H1 (cell line): ENCODE measurements around the gene UBE2F. TPM values are rescaled to one million over a fixed set of nuclear protein-coding genes. Genes with fewer than 3 reads are reported as not detected.

Experiments
- CTCF ChIA-PET: fragments of 300-600 bp; sonication (Branson Sonifier 250); formaldehyde crosslinking; loops from one replicate; lab custom pipeline; 2021; ENCODE audit not compliant: partially characterized antibody; lab: Charles Lee
- POLR2A ChIA-PET: fragments of 300-600 bp; sonication (Branson Sonifier 250); formaldehyde crosslinking; loops from one replicate; lab custom pipeline; 2021; ENCODE audit warnings: inconsistent platforms; ENCODE audit not compliant: partially characterized antibody; lab: Charles Lee
- DNase-seq, 2 experiments: peaks; one replicate each; pipeline versions ENCODE4 v3.0.0 to v3.0.0-alpha.2; 2010 to 2022; ENCODE audit warnings: low spot score in 2 of 2, low read depth in 1 of 2, mixed read lengths in 1 of 2
- FAIRE-seq: peaks from 2 replicates; lab custom pipeline; 2011; peaks lifted over from hg19 to GRCh38; lab: Jason Lieb, UNC
- H2AFZ ChIP-seq: 2 replicates; pipeline ENCODE4 v1.8.1; 2012; ENCODE audit warnings: low read length, inconsistent platforms
- H2AK5ac ChIP-seq: 2 replicates; pipeline ENCODE4 v1.6.1; 2013; ENCODE audit warnings: low read depth, low read length
- H2BK120ac ChIP-seq: replicated peaks from 2 replicates; pipeline ENCODE3; 2013; ENCODE audit warnings: low read depth, low read length, inconsistent platforms
- H2BK12ac ChIP-seq: 2 replicates; pipeline ENCODE4 v1.6.1; 2013; ENCODE audit warnings: low read depth, low read length
- H2BK15ac ChIP-seq: 2 replicates; pipeline ENCODE4 v1.6.1; 2013; ENCODE audit warnings: low read length
- H2BK20ac ChIP-seq: 2 replicates; pipeline ENCODE4 v1.6.1; 2013; ENCODE audit warnings: low read length
- H2BK5ac ChIP-seq: 2 replicates; pipeline ENCODE4 v1.6.1; 2013; ENCODE audit warnings: low read depth, low read length
- H3K14ac ChIP-seq: 2 replicates; pipeline ENCODE4 v1.6.1; 2013; ENCODE audit warnings: inconsistent platforms; ENCODE audit not compliant: insufficient read length
- H3K18ac ChIP-seq: 2 replicates; pipeline ENCODE4 v1.6.1; 2013; ENCODE audit warnings: low read length; ENCODE audit errors: extremely low read depth
- H3K23ac ChIP-seq: 2 replicates; pipeline ENCODE4 v1.6.1; 2013; ENCODE audit warnings: inconsistent platforms; ENCODE audit not compliant: insufficient read length
- H3K23me2 ChIP-seq: 2 replicates; pipeline ENCODE4 v1.6.1; 2013; ENCODE audit warnings: low read depth, low read length
- H3K27ac ChIP-seq: 2 replicates; pipeline ENCODE4 v1.6.1; 2011; ENCODE audit warnings: low read depth, low read length, inconsistent platforms
- H3K27me3 ChIP-seq, 4 experiments: replicated peaks in 1 of 4; 1 replicate in 1 of 4; 2 replicates in 3 of 4; pipeline versions ENCODE4 v1.6.1 to v1.8.1; 2011 to 2013; ENCODE audit warnings: low read length in 3 of 4, mild to moderate bottlenecking in 3 of 4, inconsistent platforms in 2 of 4, mixed read lengths in 2 of 4, moderate library complexity in 1 of 4; ENCODE audit not compliant: control insufficient read depth in 3 of 4, insufficient read depth in 3 of 4; ENCODE audit errors: extremely low read depth in 1 of 4
- H3K36me3 ChIP-seq, 4 experiments: 2 replicates each; pipeline versions ENCODE4 v1.6.1 to v1.8.1; 2011 to 2013; ENCODE audit warnings: mild to moderate bottlenecking in 4 of 4, low read length in 3 of 4, moderate library complexity in 2 of 4, control low read depth in 1 of 4, inconsistent platforms in 1 of 4; ENCODE audit not compliant: insufficient read depth in 4 of 4, control insufficient read depth in 2 of 4
- H3K4ac ChIP-seq: replicated peaks from 2 replicates; pipeline ENCODE3; 2013; ENCODE audit warnings: low read length, low read depth, mixed read lengths, inconsistent platforms; ENCODE audit not compliant: insufficient read length
- H3K4me1 ChIP-seq, 4 experiments: replicated peaks in 1 of 4; 1 replicate in 1 of 4; 2 replicates in 3 of 4; pipeline versions ENCODE4 v1.6.1 to v1.8.1; 2011 to 2013; ENCODE audit warnings: low read length in 3 of 4, inconsistent platforms in 2 of 4, mixed read lengths in 1 of 4; ENCODE audit not compliant: insufficient read depth in 4 of 4, control insufficient read depth in 3 of 4
- H3K4me2 ChIP-seq, 2 experiments: 2 replicates each; pipeline versions ENCODE4 v1.6.1 to v1.8.1; 2011 to 2013; ENCODE audit warnings: low read depth in 2 of 2, low read length in 2 of 2, control low read depth in 1 of 2, inconsistent platforms in 1 of 2, mild to moderate bottlenecking in 1 of 2; ENCODE audit not compliant: insufficient read depth in 1 of 2
- H3K4me3 ChIP-seq, 4 experiments: fragments of 200-600, 300-600 bp in 1 of 4; sonication (generic), shearing (Covaris generic), sonication (Bioruptor Twin) in 1 of 4; 2 replicates each; pipeline versions ENCODE4 v1.5.1 to v1.8.1; 2011 to 2016; ENCODE audit warnings: low read length in 4 of 4, low read depth in 3 of 4, control low read depth in 2 of 4, inconsistent platforms in 2 of 4, mild to moderate bottlenecking in 2 of 4, mixed read lengths in 1 of 4, moderate library complexity in 1 of 4; ENCODE audit not compliant: insufficient read depth in 2 of 4; ENCODE audit errors: extremely low read depth in 1 of 4
- H3K56ac ChIP-seq: replicated peaks from 2 replicates; pipeline ENCODE3; 2013; ENCODE audit warnings: low read depth, mild to moderate bottlenecking, mixed read lengths, low read length, inconsistent platforms; ENCODE audit not compliant: insufficient read length
- H3K79me1 ChIP-seq: 2 replicates; pipeline ENCODE4 v1.6.1; 2013; ENCODE audit warnings: low read depth, low read length, control low read depth
- H3K79me2 ChIP-seq, 2 experiments: 2 replicates each; pipeline versions ENCODE4 v1.6.1 to v1.8.1; 2012 to 2013; ENCODE audit warnings: low read length in 2 of 2, mild to moderate bottlenecking in 2 of 2, inconsistent platforms in 1 of 2; ENCODE audit not compliant: insufficient read depth in 2 of 2, control insufficient read depth in 1 of 2
- H3K9ac ChIP-seq, 4 experiments: replicated peaks in 1 of 4; 1 replicate in 1 of 4; 2 replicates in 3 of 4; pipeline versions ENCODE4 v1.6.1 to v1.8.1; 2011 to 2013; ENCODE audit warnings: low read depth in 3 of 4, low read length in 3 of 4, control low read depth in 2 of 4, mild to moderate bottlenecking in 2 of 4, moderate library complexity in 2 of 4, inconsistent platforms in 1 of 4; ENCODE audit errors: extremely low read depth in 1 of 4
- H3K9me3 ChIP-seq, 2 experiments: 2 replicates each; pipeline versions ENCODE4 v1.6.1 to v1.8.1; 2012 to 2013; ENCODE audit warnings: mild to moderate bottlenecking in 2 of 2, moderate library complexity in 2 of 2, control low read depth in 1 of 2, inconsistent platforms in 1 of 2, low read depth in 1 of 2, low read length in 1 of 2, mixed read lengths in 1 of 2; ENCODE audit not compliant: insufficient read depth in 2 of 2
- H4K20me1 ChIP-seq, 2 experiments: replicated peaks in 1 of 2; 2 replicates each; pipeline versions ENCODE3 to v1.8.1; 2011 to 2013; ENCODE audit warnings: inconsistent platforms in 2 of 2, low read length in 2 of 2, mild to moderate bottlenecking in 1 of 2; ENCODE audit not compliant: insufficient read depth in 2 of 2, control insufficient read depth in 1 of 2
- H4K5ac ChIP-seq: 2 replicates; pipeline ENCODE4 v1.6.1; 2013; ENCODE audit warnings: low read length, low read depth, mixed read lengths, inconsistent platforms; ENCODE audit not compliant: insufficient read length
- H4K8ac ChIP-seq: 2 replicates; pipeline ENCODE4 v1.8.0; 2013; ENCODE audit warnings: mild to moderate bottlenecking, moderate library complexity, low read length, inconsistent platforms; ENCODE audit not compliant: insufficient read depth; ENCODE audit errors: extremely low read depth
- H4K91ac ChIP-seq: replicated peaks from 2 replicates; pipeline ENCODE3; 2013; ENCODE audit warnings: low read length, mixed read lengths, inconsistent platforms; ENCODE audit not compliant: insufficient read length
- CEBPB ChIP-seq: IDR thresholded peaks from 2 replicates; pipeline ENCODE4 v1.6.1; 2012; ENCODE audit warnings: low read depth, low read length
- SP1 ChIP-seq: IDR thresholded peaks from 2 replicates; pipeline ENCODE4 v1.6.1; 2011; ENCODE audit warnings: low read depth, low read length
- SP4 ChIP-seq: IDR thresholded peaks from 2 replicates; pipeline ENCODE4 v1.6.1; 2012; ENCODE audit warnings: low read length, inconsistent platforms
- WGBS, 2 experiments: shearing (Covaris generic) in 1 of 2; methylation state at CpG; one replicate each; pipeline versions ENCODE4 v1.1.6 to v1.1.7; 2013 to 2015; ENCODE audit warnings: low lambda C conversion rate in 2 of 2, mixed read lengths in 2 of 2, inconsistent platforms in 1 of 2, low coverage in 1 of 2, missing lambda C conversion rate in 1 of 2; ENCODE audit not compliant: insufficient replicate concordance in 2 of 2, insufficient coverage in 1 of 2, insufficient read length in 1 of 2; ENCODE audit errors: extremely low coverage in 1 of 2, missing lambda C conversion rate in 1 of 2; 5-methylcytosine and 5-hydroxymethylcytosine counted together
- polyA plus RNA-seq, 7 experiments: library from polyadenylated mRNA; depleted of rRNA in 3 of 7; stranded (reverse) in 5 of 7; unstranded in 2 of 7; fragments of >200 nt in 5 of 7; fragments of 200-250 nt in 2 of 7; gene quantifications; 1 replicate in 5 of 7; 2 replicates in 1 of 7; 4 replicates in 1 of 7; pipeline versions ENCODE4 v1.2.1 to v1.2.3, GENCODE V29; 2011 to 2013; ENCODE audit warnings: missing spikeins in 2 of 7, mixed read lengths in 2 of 7
- total RNA-seq: library from RNA; stranded (reverse); fragmentation: NEBNext Ultra II Directional; extraction: Animal tissue kit (Norgen Biotek cat#: 25700); gene quantifications from 2 replicates; pipeline ENCODE4 v1.2.1, GENCODE V29; 2021

Gene UBE2F
- total and polyA plus RNA-seq, 2 of the 8 experiments (the other 6 are each of a cell fraction or from before 2014, with no cell fraction given): 43.3 to 59.8 TPM

GRCh38 chr2:237962432-237963084 lies 4.3 kb upstream of the UBE2F start:
- no peak overlapping the region for H2BK15ac ChIP-seq
- no peak overlapping the region; the same call in 1 of the 2 replicates for H2BK5ac ChIP-seq
- no peaks in the 10 kb centered on the region for H3K9me3 ChIP-seq
- 88% methylated on average over 5 of the region's 5 CpGs; no CpG with 5 or more reads in 1 of the 2 experiments for WGBS, 2 experiments
- no peak overlapping the region for H3K14ac ChIP-seq
- no peak overlapping the region; a peak in 1 of 4 replicates for H3K4me2 ChIP-seq
- H3K4ac ChIP-seq: peak overlapping the region; percentile 32
- H3K18ac ChIP-seq: no peak overlapping the region
- CTCF ChIA-PET: interaction anchor here (1.3 to 1.7 kb wide), 3 partner anchors 14 to 39 kb away, joined by 3 to 7 read pairs (median 3); no protein-coding TSS in a partner anchor
- H4K91ac ChIP-seq: no peak overlapping the region
- H3K23me2 ChIP-seq: peaks cover 7% of the 10 kb centered on the region; the same call in 1 of the 2 replicates
- no peak overlapping the region; a peak in 1 of 7 replicates for H3K9ac ChIP-seq
- peaks cover 4% of the 10 kb centered on the region; the same call in 1 of the 2 replicates for H3K79me1 ChIP-seq
- H2BK120ac ChIP-seq: no peak overlapping the region
- no peak overlapping the region for H2AFZ ChIP-seq
- H3K4me3 ChIP-seq: peak overlapping the region in 1 of 4 experiments; percentile 39; a peak in 1 of 8 replicates
- peak overlapping the region; percentile 29; the same call in 1 of the 2 replicates for H4K8ac ChIP-seq
- no peak for TF ChIP-seq SP1
- no peak for TF ChIP-seq SP4
- TF ChIP-seq CEBPB: 0 out of 2 replicates have a peak, but pooled peaks have one; percentile 16
- H2AK5ac ChIP-seq: no peak overlapping the region
- no peak overlapping the region for H3K56ac ChIP-seq
- H3K79me2 ChIP-seq: peaks cover 0 to 3% of the 10 kb centered on the region in 2 experiments; a peak in 2 of 4 replicates
- no peak overlapping the region for H2BK20ac ChIP-seq
- no peak overlapping the region for H3K27ac ChIP-seq
- H4K5ac ChIP-seq: no peak overlapping the region
- H3K4me1 ChIP-seq: peaks cover 0 to 1% (median under 1%) of the 10 kb centered on the region in 4 experiments; a peak in 4 of 7 replicates
- FAIRE-seq: no peak
- no peak overlapping the region for H3K23ac ChIP-seq
- no peak for DNase-seq
- no peaks in the 10 kb centered on the region; a peak in 1 of 7 replicates for H3K27me3 ChIP-seq
- no peak overlapping the region for H2BK12ac ChIP-seq
- peaks cover 0 to under 1% of the 10 kb centered on the region in 2 experiments for H4K20me1 ChIP-seq
- POLR2A ChIA-PET: interaction anchor here (0.9 to 1.6 kb wide), 4 partner anchors 9 to 99 kb away, joined by 3 read pairs; partner anchors contain the start of gene SCLY
- no peaks in the 10 kb centered on the region for H3K36me3 ChIP-seq
